A549 treated with CpdA at 1 μM for 4 hours (cell line): Measurements from ENCODE around the gene YLPM1. TPM values are rescaled to one million over a fixed set of nuclear protein-coding genes. Genes with fewer than 3 reads are reported as not detected.

ENCODE experiments used
- total RNA-seq: library from RNA; stranded (reverse); fragments of 200-300 nt; extraction: Qiagen RNA extraction; gene quantifications from 5 replicates; pipeline ENCODE4 v1.2.3, GENCODE V29; 2022; ENCODE audit warnings: low read depth

The YLPM1 gene
- 37.9 to 53.0 TPM (median 41.8 TPM) in 5 replicates for total RNA-seq

DNA sequence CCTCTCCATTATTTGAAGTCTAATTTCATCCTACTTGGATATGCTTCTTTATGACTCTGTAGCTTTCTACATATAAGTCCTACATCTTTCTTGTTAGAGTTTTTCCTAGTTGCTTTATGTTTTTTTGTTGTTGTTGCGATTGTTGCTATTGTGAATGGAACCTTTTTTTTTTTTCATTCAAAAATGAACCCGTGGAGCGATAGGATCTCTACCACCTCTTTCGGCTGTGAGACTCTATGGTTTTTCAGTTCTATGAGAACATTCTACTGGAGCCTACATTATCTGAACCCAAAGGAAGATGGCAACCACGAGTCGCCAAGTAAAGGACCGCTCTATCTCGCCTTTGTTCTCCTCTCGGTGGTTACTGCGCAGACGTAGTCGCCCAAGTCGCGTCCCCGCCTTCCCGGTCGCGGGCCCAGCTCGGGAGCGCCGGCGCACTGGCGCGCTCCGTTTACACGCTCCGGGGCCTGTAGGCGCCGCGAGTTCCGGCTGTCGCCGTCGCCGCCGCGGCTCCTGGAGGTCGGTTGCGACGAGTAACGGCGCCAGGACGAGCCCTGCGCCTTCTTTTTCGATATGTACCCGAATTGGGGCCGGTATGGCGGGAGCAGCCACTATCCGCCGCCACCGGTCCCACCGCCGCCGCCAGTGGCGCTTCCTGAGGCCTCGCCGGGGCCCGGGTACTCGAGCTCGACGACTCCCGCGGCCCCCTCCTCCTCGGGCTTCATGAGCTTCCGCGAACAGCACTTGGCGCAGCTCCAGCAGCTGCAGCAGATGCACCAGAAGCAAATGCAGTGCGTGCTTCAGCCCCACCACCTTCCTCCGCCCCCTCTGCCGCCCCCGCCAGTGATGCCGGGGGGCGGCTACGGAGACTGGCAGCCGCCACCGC is at the start of gene YLPM1:
Gene YLPM1, plus strand, starts transcription at position 400 of the 886 bp plus-strand sequence. Its CDS starts 174 bp downstream, at position 574.

DNA sequence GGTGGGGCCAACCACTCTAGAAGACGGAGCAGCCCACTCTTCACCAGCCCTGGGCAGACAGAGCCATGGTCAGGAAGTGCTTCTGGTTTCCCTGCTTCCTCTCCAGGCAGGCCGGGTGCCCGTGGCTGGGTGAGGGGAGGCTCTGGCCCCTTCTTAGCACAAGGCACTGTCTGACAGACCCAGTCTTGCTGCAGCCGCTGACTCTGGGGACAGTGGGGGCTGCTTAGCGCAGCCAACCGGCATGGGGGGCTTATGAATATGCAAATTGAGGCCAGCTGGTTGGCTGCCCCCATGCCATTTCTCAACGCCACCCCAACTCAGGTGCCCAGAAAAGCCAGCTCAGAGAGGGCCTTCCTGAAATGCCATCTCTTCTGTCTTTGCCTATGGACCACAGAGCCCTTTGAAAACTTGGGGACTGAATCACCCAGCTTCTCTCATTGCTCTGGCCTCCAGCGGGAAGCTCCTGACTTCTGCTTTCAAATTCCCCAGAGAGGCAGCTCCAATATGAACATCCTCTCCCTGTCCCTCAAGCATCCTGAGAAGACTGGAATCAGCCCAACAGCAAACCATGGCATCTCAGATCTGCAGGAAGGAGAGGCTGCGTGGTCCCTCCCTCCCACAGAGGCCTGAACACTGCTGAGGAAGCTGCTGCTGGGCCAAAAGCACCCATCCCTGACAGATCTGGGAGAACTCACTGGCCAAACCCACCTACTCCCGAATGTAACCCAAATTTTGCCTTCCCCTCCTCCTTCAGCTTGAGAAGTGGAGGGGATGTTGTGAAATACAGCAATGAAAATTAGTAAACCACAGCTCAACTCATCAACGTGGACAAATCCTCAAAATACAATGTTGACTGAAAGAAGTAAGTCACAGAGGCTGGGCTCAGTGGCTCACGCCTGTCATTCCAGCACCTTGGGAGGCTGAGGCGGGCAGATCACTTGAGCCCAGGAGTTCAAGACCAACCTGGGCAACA is 113.1 kb downstream of the YLPM1 start, which contains the start of gene PROX2:
Gene PROX2, minus strand, starts transcription at position 205 of the 973 bp plus-strand sequence. CDS start 12,311 bp downstream, outside the sequence.

GRCh38 chr14:74881431-74882102 is 118.5 kb downstream of the YLPM1 start, which contains the start of gene DLST:
Gene DLST, plus strand, starts transcription at chr14:74881916. Its CDS starts 38 bp downstream, at chr14:74881954.

Other genes starting within 250 kb of the YLPM1 start
- gene LTBP2, start 151.1 kb upstream of the YLPM1 start, total RNA-seq, result 9.6 to 16.4 TPM (median 10.6 TPM) in 5 replicates
- gene AREL1, start 50.2 kb upstream of the YLPM1 start, total RNA-seq, result 22.2 to 30.3 TPM (median 27.1 TPM) in 5 replicates
- gene FCF1, start 50.2 kb upstream of the YLPM1 start, total RNA-seq, result 47.0 to 85.0 TPM (median 54.5 TPM) in 5 replicates
- gene PROX2, start 112.8 kb downstream of the YLPM1 start, total RNA-seq, result not detected in 5 replicates
- gene DLST, start 118.6 kb downstream of the YLPM1 start, total RNA-seq, result 92.4 to 99.9 TPM (median 97.6 TPM) in 5 replicates
- gene RPS6KL1, start 159.9 kb downstream of the YLPM1 start, total RNA-seq, result 0.23 to 0.82 TPM (median 0.50 TPM) in 5 replicates
- gene PGF, start 192.3 kb downstream of the YLPM1 start, total RNA-seq, result 1.7 to 3.8 TPM (median 3.5 TPM) in 5 replicates
- 71.4 to 82.3 TPM (median 76.3 TPM) in 5 replicates for gene EIF2B2, start 239.6 kb downstream of the YLPM1 start, total RNA-seq